CD14-positive monocyte (primary cell): ENCODE results near the gene MYORG. TPM values are rescaled to one million over a fixed set of nuclear protein-coding genes. Genes with fewer than 3 reads are reported as not detected.
A peak's percentile ranks its signal among the peaks of the same experiment; 100 is the strongest.
"Not testable (repeated sequence)": the region's sequence is repeated elsewhere in the genome, so short reads cannot be mapped to it uniquely, and the experiment has no call there.

Source experiments
- DNase-seq, 3 donors: peaks; one replicate each; pipeline ENCODE4 v3.0.0-alpha.2; 2011 to 2022
- H2AFZ ChIP-seq: 2 replicates; pipeline ENCODE4 v1.6.0; 2012; ENCODE audit warnings: mild to moderate bottlenecking, low read depth, low read length, inconsistent platforms; ENCODE audit not compliant: insufficient read depth, poor library complexity, severe bottlenecking
- H3K27ac ChIP-seq, 2 donors: 1 replicate in 1 of 2; 2 replicates in 1 of 2; pipeline ENCODE4 v1.5.1; 2012 to 2013; ENCODE audit warnings: low read length in 2 of 2, control low read depth in 1 of 2, inconsistent platforms in 1 of 2, low read depth in 1 of 2, mild to moderate bottlenecking in 1 of 2
- H3K27me3 ChIP-seq, 2 donors: one replicate each; pipeline versions ENCODE4 v1.6.0 to v1.6.1; 2011 to 2013; ENCODE audit warnings: low read length in 2 of 2; ENCODE audit not compliant: control insufficient read depth in 2 of 2, insufficient read depth in 2 of 2
- H3K36me3 ChIP-seq, 2 donors: replicated peaks in 1 of 2; 1 replicate in 1 of 2; 2 replicates in 1 of 2; pipeline versions ENCODE4 v1.5.1 to v1.6.1; 2012 to 2013; ENCODE audit warnings: low read length in 2 of 2, control low read depth in 1 of 2, inconsistent platforms in 1 of 2, mild to moderate bottlenecking in 1 of 2; ENCODE audit not compliant: insufficient read depth in 2 of 2, control insufficient read depth in 1 of 2
- H3K4me1 ChIP-seq, 2 donors: 1 replicate in 1 of 2; 2 replicates in 1 of 2; pipeline versions ENCODE4 v1.5.1 to v1.6.1; 2012 to 2013; ENCODE audit warnings: low read length in 2 of 2, control low read depth in 1 of 2, inconsistent platforms in 1 of 2, mild to moderate bottlenecking in 1 of 2, moderate library complexity in 1 of 2; ENCODE audit not compliant: insufficient read depth in 2 of 2, control insufficient read depth in 1 of 2
- H3K4me2 ChIP-seq: replicated peaks from 2 replicates; pipeline ENCODE3; 2012; ENCODE audit warnings: low read length, moderate library complexity, mild to moderate bottlenecking; ENCODE audit not compliant: poor library complexity, severe bottlenecking; ENCODE audit errors: extremely low read depth
- H3K4me3 ChIP-seq, 3 experiments: fragments of 200-600 bp in 1 of 3; sonication (generic) in 1 of 3; replicated peaks in 1 of 3; 1 replicate in 2 of 3; 2 replicates in 1 of 3; pipeline ENCODE4 v1.5.1; 2011 to 2013; ENCODE audit warnings: low read length in 3 of 3, mild to moderate bottlenecking in 3 of 3, control low read depth in 2 of 3, low read depth in 2 of 3, inconsistent platforms in 1 of 3, moderate library complexity in 1 of 3
- H3K79me2 ChIP-seq: 2 replicates; pipeline ENCODE4 v1.6.0; 2012; ENCODE audit warnings: mild to moderate bottlenecking, control low read depth, inconsistent platforms, low read length, moderate library complexity; ENCODE audit not compliant: insufficient read depth
- H3K9ac ChIP-seq: 2 replicates; pipeline ENCODE4 v1.6.0; 2017; ENCODE audit warnings: low read length, mild to moderate bottlenecking; ENCODE audit not compliant: insufficient read depth, poor library complexity, severe bottlenecking
- H3K9me3 ChIP-seq, 2 donors: replicated peaks in 1 of 2; 1 replicate in 1 of 2; 2 replicates in 1 of 2; pipeline versions ENCODE4 v1.5.1 to v1.6.1; 2012 to 2013; ENCODE audit warnings: low read length in 2 of 2, control low read depth in 1 of 2; ENCODE audit not compliant: control insufficient read depth in 1 of 2, insufficient read depth in 1 of 2
- H4K20me1 ChIP-seq: 2 replicates; pipeline ENCODE4 v1.6.0; 2012; ENCODE audit warnings: mild to moderate bottlenecking, low read length, control low read depth, moderate library complexity; ENCODE audit not compliant: insufficient read depth
- H3K27ac Mint-ChIP-seq, 7 donors: one replicate each; pipeline ENCODE4 v1.8.0; 2020; ENCODE audit warnings: mild to moderate bottlenecking in 7 of 7, mixed read lengths in 7 of 7, moderate library complexity in 6 of 7, inconsistent platforms in 2 of 7
- H3K27me3 Mint-ChIP-seq, 3 donors: one replicate each; pipeline ENCODE4 v1.8.0; 2021 to 2022; ENCODE audit warnings: low read depth in 3 of 3, mild to moderate bottlenecking in 3 of 3, mixed read lengths in 3 of 3, moderate library complexity in 3 of 3, inconsistent platforms in 1 of 3
- H3K36me3 Mint-ChIP-seq, 2 donors: one replicate each; pipeline ENCODE4 v1.8.0; 2020; ENCODE audit warnings: mixed read lengths in 2 of 2, inconsistent platforms in 1 of 2, mild to moderate bottlenecking in 1 of 2
- H3K4me1 Mint-ChIP-seq: one replicate; pipeline ENCODE4 v1.8.0; 2020; ENCODE audit warnings: mild to moderate bottlenecking, mixed read lengths
- H3K4me3 Mint-ChIP-seq, 2 donors: one replicate each; pipeline ENCODE4 v1.8.0; 2020; ENCODE audit warnings: mild to moderate bottlenecking in 2 of 2, mixed read lengths in 2 of 2, moderate library complexity in 1 of 2
- H3K9me3 Mint-ChIP-seq, 7 donors: one replicate each; pipeline ENCODE4 v1.8.0; 2020 to 2022; ENCODE audit warnings: mixed read lengths in 7 of 7, mild to moderate bottlenecking in 6 of 7, moderate library complexity in 6 of 7, inconsistent platforms in 2 of 7
- CTCF ChIP-seq: fragments of 200-600 bp; IDR thresholded peaks from one replicate; pipeline ENCODE4 v1.8.0; 2022; ENCODE audit warnings: antibody characterized with exemption, mild to moderate bottlenecking
- WGBS: methylation state at CpG from one replicate; pipeline ENCODE4 v1.1.5; 2013; ENCODE audit warnings: missing lambda C conversion rate; ENCODE audit not compliant: insufficient coverage; 5-methylcytosine and 5-hydroxymethylcytosine counted together
- intact Hi-C, 2 donors: fragments of 100-400 bp; cut with micrococcal nuclease; formaldehyde crosslinking; loops; one replicate each; pipeline versions ENCODE4 v1.15.0 to v1.15.1; 2023
- polyA plus RNA-seq, 3 donors: library from polyadenylated mRNA; depleted of rRNA in 1 of 3; unstranded in 2 of 3; stranded (reverse) in 1 of 3; fragments of 300-500 nt in 2 of 3; fragments of >200 nt in 1 of 3; fragmentation: Illumina TruSeq in 2 of 3; gene quantifications; 1 replicate in 2 of 3; 2 replicates in 1 of 3; pipeline ENCODE4 v1.2.3, GENCODE V29; 2012 to 2021

MYORG gene
- polyA plus RNA-seq, 3 donors: 0.01 to 0.05 TPM; not detected in 1

GRCh38 chr9:34370335-34370969, 6.2 kb downstream of the MYORG start:
- H3K36me3 Mint-ChIP-seq: peaks cover 0 to 7% of the 10 kb centered on the region in 2 donors
- Histone ChIP-seq H3K9ac (no peak overlapping the region), H3K27me3 (no peaks in the 10 kb centered on the region), H3K36me3 (no peaks in the 10 kb centered on the region), H3K4me2 (no peak overlapping the region), H4K20me1 (no peaks in the 10 kb centered on the region), H3K4me3 (no peak overlapping the region), H3K4me1 (no peaks in the 10 kb centered on the region), H2AFZ (no peak overlapping the region), H3K9me3 (peaks cover 15 to 22% of the 10 kb centered on the region in 2 donors), H3K79me2 (no peaks in the 10 kb centered on the region), H3K27ac (no peak overlapping the region)
- intact Hi-C loops: no loop called here
- TF ChIP-seq CTCF: no peak
- 87% methylated on average over 20 of the region's 23 CpGs for WGBS
- H3K9me3 Mint-ChIP-seq: peaks cover 7 to 25% (median 18%) of the 10 kb centered on the region in 7 donors
- peak overlapping the region in 1 of 7 donors; percentile 3 for H3K27ac Mint-ChIP-seq
- H3K27me3 Mint-ChIP-seq: peaks cover 4 to 10% (median 7%) of the 10 kb centered on the region in 3 donors
- DNase-seq: no peak
- H3K4me1 Mint-ChIP-seq: no peaks in the 10 kb centered on the region
- peak overlapping the region in 1 of 2 donors; percentile 69 for H3K4me3 Mint-ChIP-seq

GRCh38 chr9:34369636-34370035, 7.1 kb downstream of the MYORG start:
- no peaks in the 10 kb centered on the region for H3K4me1 ChIP-seq
- Mint-ChIP-seq H3K4me1 (no peaks in the 10 kb centered on the region), H3K36me3 (peaks cover 0 to 7% of the 10 kb centered on the region in 2 donors), H3K27ac (no peak overlapping the region), H3K9me3 (peaks cover 7 to 25% (median 18%) of the 10 kb centered on the region in 7 donors), H3K27me3 (peaks cover 2 to 4% (median 2%) of the 10 kb centered on the region in 3 donors), H3K4me3 (no peak overlapping the region)
- DNase-seq: no peak
- H4K20me1 ChIP-seq: no peaks in the 10 kb centered on the region
- H3K27ac ChIP-seq: no peak overlapping the region
- no peaks in the 10 kb centered on the region for H3K36me3 ChIP-seq
- no peak for TF ChIP-seq CTCF
- no peak overlapping the region for H3K4me2 ChIP-seq
- WGBS: 100% methylated on average over 1 of the region's 4 CpGs
- H3K9ac ChIP-seq: no peak overlapping the region
- H3K79me2 ChIP-seq: no peaks in the 10 kb centered on the region
- intact Hi-C loops: no loop called here
- H3K27me3 ChIP-seq: no peaks in the 10 kb centered on the region
- H3K9me3 ChIP-seq: peaks cover 15 to 22% of the 10 kb centered on the region in 2 donors
- no peak overlapping the region for H2AFZ ChIP-seq
- H3K4me3 ChIP-seq: no peak overlapping the region

GRCh38 chr9:34368796-34369195, 7.9 kb downstream of the MYORG start:
- H3K4me1 Mint-ChIP-seq, H3K9ac ChIP-seq, H4K20me1 ChIP-seq, H2AFZ ChIP-seq, H3K4me3 ChIP-seq, H3K79me2 ChIP-seq, H3K36me3 ChIP-seq, H3K4me2 ChIP-seq, H3K27ac Mint-ChIP-seq, H3K4me1 ChIP-seq, H3K27ac ChIP-seq, H3K27me3 Mint-ChIP-seq, H3K36me3 Mint-ChIP-seq, intact Hi-C loops, H3K4me3 Mint-ChIP-seq, H3K27me3 ChIP-seq, DNase-seq: not testable (repeated sequence)
- H3K9me3 Mint-ChIP-seq: peaks cover 7 to 25% (median 18%) of the 10 kb centered on the region in 7 donors
- WGBS: no CpG with 5 or more reads among the region's 5 CpGs
- H3K9me3 ChIP-seq: peaks cover 15 to 22% of the 10 kb centered on the region in 2 donors
